Common myeloid progenitor, CD34-positive (primary cell): Measurements from ENCODE around the gene ACOT8.
"Not testable (repeated sequence)": the region's sequence is repeated elsewhere in the genome, so short reads cannot be mapped to it uniquely, and the experiment has no call there.

Experiments
- CTCF ChIA-PET: fragments of 350-600 bp; sonication (Branson Sonifier 250); formaldehyde crosslinking; loops from one replicate; lab custom pipeline; 2021; ENCODE audit warnings: antibody characterized with exemption; lab: Charles Lee
- POLR2A ChIA-PET: fragments of 350-600 bp; sonication (Branson Sonifier 250); formaldehyde crosslinking; loops from one replicate; lab custom pipeline; 2021; ENCODE audit warnings: antibody characterized with exemption; lab: Charles Lee
- DNase-seq, 3 donors: peaks; one replicate each; pipeline versions ENCODE4 v3.0.0 to v3.0.0-alpha.2; 2013
- H3K27ac ChIP-seq, 2 experiments: 1 replicate in 1 of 2; 2 replicates in 1 of 2; pipeline ENCODE4 v1.7.0; 2013; ENCODE audit warnings: inconsistent platforms in 2 of 2, low read length in 2 of 2, mild to moderate bottlenecking in 2 of 2, low read depth in 1 of 2, moderate library complexity in 1 of 2; ENCODE audit not compliant: severe bottlenecking in 2 of 2, insufficient read depth in 1 of 2, poor library complexity in 1 of 2
- H3K27me3 ChIP-seq, 5 experiments: replicated peaks in 2 of 5; 1 replicate in 3 of 5; 2 replicates in 2 of 5; pipeline versions ENCODE4 v1.6.1 to v1.7.0; 2013; ENCODE audit warnings: low read length in 4 of 5, mild to moderate bottlenecking in 2 of 5, moderate library complexity in 2 of 5, inconsistent platforms in 1 of 5; ENCODE audit not compliant: insufficient read depth in 5 of 5, control insufficient read depth in 4 of 5
- H3K36me3 ChIP-seq, 4 experiments: 1 replicate in 2 of 4; 2 replicates in 2 of 4; pipeline versions ENCODE4 v1.6.1 to v1.7.0; 2013; ENCODE audit warnings: low read length in 3 of 4, control low read depth in 1 of 4, mild to moderate bottlenecking in 1 of 4; ENCODE audit not compliant: control insufficient read depth in 4 of 4, insufficient read depth in 4 of 4
- H3K4me1 ChIP-seq, 4 experiments: 1 replicate in 3 of 4; 2 replicates in 1 of 4; pipeline versions ENCODE4 v1.6.1 to v1.7.1; 2013; ENCODE audit warnings: low read length in 3 of 4, mild to moderate bottlenecking in 3 of 4, control low read depth in 1 of 4, inconsistent platforms in 1 of 4, moderate library complexity in 1 of 4; ENCODE audit not compliant: control insufficient read depth in 4 of 4, insufficient read depth in 4 of 4; ENCODE audit errors: control extremely low read depth in 1 of 4
- H3K4me3 ChIP-seq, 7 experiments: 1 replicate in 4 of 7; 2 replicates in 3 of 7; pipeline versions ENCODE4 v1.5.1 to v1.7.0; 2013; ENCODE audit warnings: mild to moderate bottlenecking in 7 of 7, low read length in 6 of 7, moderate library complexity in 6 of 7, inconsistent platforms in 2 of 7, low read depth in 2 of 7, control low read depth in 1 of 7; ENCODE audit not compliant: insufficient read depth in 4 of 7, control insufficient read depth in 1 of 7; ENCODE audit errors: extremely low read depth in 1 of 7
- H3K9me3 ChIP-seq, 5 experiments: 1 replicate in 4 of 5; 2 replicates in 1 of 5; pipeline versions ENCODE4 v1.6.1 to v1.7.1; 2013; ENCODE audit warnings: low read length in 4 of 5, mild to moderate bottlenecking in 2 of 5, inconsistent platforms in 1 of 5, low read depth in 1 of 5, moderate library complexity in 1 of 5; ENCODE audit not compliant: control insufficient read depth in 4 of 5, insufficient read depth in 2 of 5; ENCODE audit errors: control extremely low read depth in 1 of 5
- WGBS: methylation state at CpG from one replicate; pipeline ENCODE4 v1.1.5; 2013; ENCODE audit not compliant: insufficient coverage; 5-methylcytosine and 5-hydroxymethylcytosine counted together

The ACOT8 gene

DNA sequence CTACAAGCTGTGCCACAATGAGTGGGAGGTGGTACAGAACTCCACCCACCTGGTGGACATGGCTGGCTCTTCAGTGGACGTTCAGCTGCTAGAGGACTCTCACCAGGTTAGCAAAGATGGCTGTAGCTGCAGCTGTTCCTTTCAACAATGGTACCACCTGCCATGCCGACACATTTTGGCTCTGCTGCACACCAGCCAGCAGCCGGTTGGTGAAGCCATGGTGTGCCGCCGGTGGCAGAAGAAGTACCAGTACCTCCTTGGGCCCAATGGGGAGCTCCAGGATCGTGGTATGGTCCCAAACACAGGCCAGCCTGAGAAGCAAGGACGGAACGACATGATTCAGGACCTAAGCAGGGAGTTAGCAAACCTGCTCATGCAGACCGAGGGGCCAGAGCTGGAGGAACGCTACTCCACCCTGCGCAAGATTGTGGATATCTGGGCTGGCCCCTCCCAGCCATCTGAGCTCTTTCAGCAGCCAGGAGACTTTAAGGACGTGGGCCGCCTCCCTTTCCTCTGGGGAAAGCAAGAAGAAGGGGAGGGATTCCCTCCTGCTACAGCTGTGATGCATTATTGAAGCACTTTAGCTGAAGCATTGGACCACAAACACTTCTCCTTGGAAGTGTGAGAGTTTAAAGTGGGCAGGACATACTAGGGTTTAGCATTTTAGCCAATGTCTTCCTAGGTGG, 21.0 kb upstream of the ACOT8 start:
- Histone ChIP-seq H3K4me1 (peaks cover 5 to 17% (median 13%) of the 10 kb centered on the region in 4 experiments), H3K27ac (no peak overlapping the region), H3K27me3 (no peaks in the 10 kb centered on the region), H3K9me3 (no peaks in the 10 kb centered on the region), H3K36me3 (peaks cover 0 to 35% (median 26%) of the 10 kb centered on the region in 4 experiments), H3K4me3 (no peak overlapping the region)
- no peak for DNase-seq
- WGBS: 97% methylated on average over 13 of the region's 13 CpGs
- POLR2A ChIA-PET: no interaction called here
- CTCF ChIA-PET: no interaction called here

DNA sequence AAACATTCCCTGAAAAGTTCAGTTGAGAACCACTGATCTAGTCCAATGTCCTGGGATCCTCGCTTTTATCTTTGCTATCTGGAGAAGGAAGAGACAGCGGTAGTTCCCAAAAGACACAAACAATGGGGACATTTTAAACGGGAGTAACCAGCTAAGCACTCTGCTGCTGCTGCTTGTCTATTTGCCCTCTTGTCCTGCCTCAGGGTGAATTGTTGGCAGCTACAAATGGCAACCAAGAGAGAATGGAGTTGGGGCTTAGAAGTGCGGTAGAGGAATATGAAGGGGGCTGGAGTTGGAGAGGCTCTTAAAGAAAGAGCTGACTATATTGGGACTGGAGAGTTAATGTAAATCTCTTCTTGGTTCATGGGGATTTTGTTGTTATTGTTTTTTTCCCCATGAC, 17.4 kb upstream of the ACOT8 start:
- H3K9me3 ChIP-seq: no peaks in the 10 kb centered on the region
- no peak overlapping the region for H3K4me3 ChIP-seq
- ChIA-PET CTCF (interaction anchor here (0.6 to 0.7 kb wide), 2 partner anchors 16 to 95 kb away, joined by 3 read pairs; partner anchors contain the start of genes CTSA and NEURL2), POLR2A (no interaction called here)
- peaks cover under 1 to 29% (median 21%) of the 10 kb centered on the region in 4 experiments for H3K36me3 ChIP-seq
- no peak for DNase-seq
- no peak overlapping the region for H3K27ac ChIP-seq
- no peaks in the 10 kb centered on the region for H3K4me1 ChIP-seq
- H3K27me3 ChIP-seq: no peaks in the 10 kb centered on the region
- WGBS: 93% methylated on average over 3 of the region's 4 CpGs

DNA sequence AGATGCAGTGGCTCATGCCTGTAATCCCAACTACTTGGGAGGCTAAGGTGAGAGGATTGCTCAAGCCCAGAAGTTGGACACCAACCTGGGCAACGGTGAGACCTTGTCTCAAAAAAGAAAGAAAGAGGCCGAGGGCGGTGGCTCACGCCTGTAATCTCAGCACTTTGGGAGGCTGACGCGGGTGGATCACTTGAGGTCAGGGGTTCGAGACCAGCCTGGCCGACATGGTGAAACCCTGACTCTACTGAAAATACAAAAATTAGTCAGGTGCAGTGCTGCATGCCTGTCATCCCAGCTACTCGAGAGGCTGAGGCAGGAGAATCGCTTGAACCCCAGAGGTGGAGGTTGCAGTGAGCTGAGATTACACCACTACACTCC, 16.9 kb upstream of the ACOT8 start:
- POLR2A ChIA-PET, H3K4me3 ChIP-seq, DNase-seq, H3K9me3 ChIP-seq, H3K27ac ChIP-seq, H3K4me1 ChIP-seq, H3K27me3 ChIP-seq: not testable (repeated sequence)
- 97% methylated on average over 10 of the region's 10 CpGs for WGBS
- CTCF ChIA-PET: interaction anchor here (0.6 to 1.4 kb wide), 3 partner anchors 8 to 95 kb away, joined by 3 to 4 read pairs (median 4); partner anchors contain the start of gene NEURL2
- H3K36me3 ChIP-seq: peaks cover 2 to 27% (median 21%) of the 10 kb centered on the region in 4 experiments

DNA sequence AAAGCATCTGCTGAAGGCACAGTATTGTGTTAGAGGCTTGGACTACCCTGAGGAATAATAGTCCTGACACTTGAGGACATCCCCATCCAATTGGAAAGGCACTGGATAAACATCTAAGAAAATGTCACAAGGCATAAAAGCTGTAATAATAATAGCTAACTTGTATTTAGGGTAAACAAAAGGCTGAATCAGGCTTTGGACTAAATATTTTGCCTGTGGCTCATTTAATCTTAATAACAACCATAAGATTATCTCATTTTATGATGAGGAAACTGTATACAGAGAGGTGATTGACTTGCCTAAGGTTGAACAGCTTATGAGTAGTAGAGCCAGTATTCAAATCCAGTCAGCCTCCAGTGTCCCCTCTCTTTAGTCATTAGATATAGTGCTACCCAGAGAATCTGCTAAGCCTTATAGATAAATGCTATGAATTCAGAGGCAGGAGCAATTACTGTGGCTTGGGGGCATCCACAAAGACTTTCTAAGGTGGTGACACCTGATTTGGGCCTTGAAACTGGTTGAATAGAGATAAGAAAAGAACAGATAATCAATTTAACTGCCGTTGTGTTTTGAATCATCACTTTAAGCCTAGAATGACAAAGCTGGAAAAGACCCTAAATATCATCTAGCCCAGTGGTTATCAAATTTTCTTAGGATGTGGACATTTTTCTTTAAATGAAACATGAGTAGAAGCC, 16.4 kb upstream of the ACOT8 start:
- H3K4me3 ChIP-seq: no peak overlapping the region
- ChIA-PET CTCF (interaction anchor here (0.9 to 1.4 kb wide), 2 partner anchors 9 to 17 kb away, joined by 4 read pairs; partner anchors contain the start of gene NEURL2), POLR2A (no interaction called here)
- no peaks in the 10 kb centered on the region for H3K4me1 ChIP-seq
- H3K27me3 ChIP-seq: no peaks in the 10 kb centered on the region
- no peak for DNase-seq
- no peaks in the 10 kb centered on the region for H3K9me3 ChIP-seq
- H3K36me3 ChIP-seq: peaks cover 2 to 24% (median 18%) of the 10 kb centered on the region in 4 experiments
- WGBS: 100% methylated on average over 1 of the region's 1 CpG
- no peak overlapping the region for H3K27ac ChIP-seq

DNA sequence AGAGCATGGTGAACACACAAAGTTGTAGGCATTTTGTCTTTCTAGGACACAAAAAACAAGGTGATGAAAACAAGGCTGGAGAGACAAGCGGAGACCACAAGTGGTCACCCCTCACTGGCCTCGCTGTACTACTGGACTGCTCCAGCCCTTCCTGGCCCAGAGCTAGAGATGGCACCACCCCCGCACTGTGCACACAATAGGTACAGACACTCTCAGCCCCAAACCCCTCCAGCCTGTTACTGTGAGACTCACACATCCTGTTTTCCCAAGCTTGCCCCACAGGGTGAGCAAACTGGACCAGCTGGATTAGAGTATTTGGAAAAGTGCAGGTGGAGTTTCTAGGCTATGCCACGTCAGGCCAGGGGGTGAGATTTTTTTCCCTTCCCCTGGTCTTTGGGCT, 15.4 kb upstream of the ACOT8 start:
- Histone ChIP-seq H3K27me3 (no peaks in the 10 kb centered on the region), H3K36me3 (peaks cover 2 to 17% (median 11%) of the 10 kb centered on the region in 4 experiments), H3K4me1 (no peaks in the 10 kb centered on the region), H3K27ac (no peak overlapping the region), H3K4me3 (no peak overlapping the region), H3K9me3 (no peaks in the 10 kb centered on the region)
- ChIA-PET POLR2A (interaction anchor here (0.5 kb wide), 1 partner anchor 21 kb away, joined by 3 read pairs; no protein-coding TSS in a partner anchor), CTCF (interaction anchor here (0.6 to 1.2 kb wide), 3 partner anchors 17 to 142 kb away, joined by 3 read pairs; no protein-coding TSS in a partner anchor)
- 100% methylated on average over 3 of the region's 4 CpGs for WGBS
- DNase-seq: no peak

DNA sequence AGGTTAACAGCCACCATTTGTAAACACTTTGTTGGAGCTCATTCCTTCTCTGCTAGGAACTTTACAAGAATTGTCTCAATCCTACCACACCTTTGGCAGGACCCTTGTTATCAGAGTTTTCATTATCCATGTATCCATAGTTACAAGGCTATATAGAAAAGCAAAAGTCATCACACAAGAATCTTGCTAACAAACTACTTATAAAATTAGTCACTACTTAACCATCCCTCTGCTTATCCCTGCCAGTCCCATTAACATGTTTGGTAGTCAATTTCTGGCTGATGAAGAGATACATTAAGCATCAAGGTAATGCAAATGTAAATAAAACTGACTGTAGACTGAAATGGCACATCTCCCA, 10.6 kb upstream of the ACOT8 start:
- Histone ChIP-seq H3K27ac (no peak overlapping the region), H3K9me3 (no peaks in the 10 kb centered on the region), H3K4me3 (no peak overlapping the region), H3K36me3 (peaks cover 0 to 5% (median 2%) of the 10 kb centered on the region in 4 experiments), H3K27me3 (no peaks in the 10 kb centered on the region), H3K4me1 (no peaks in the 10 kb centered on the region)
- POLR2A ChIA-PET: no interaction called here
- no peak for DNase-seq
- CTCF ChIA-PET: interaction anchor here (0.6 to 1.3 kb wide), 3 partner anchors 10 to 1687 kb away, joined by 3 to 4 read pairs (median 4); no protein-coding TSS in a partner anchor
